Measurements from ENCODE around the gene NUDT16L1. TPM values are rescaled to one million over a fixed set of nuclear protein-coding genes. Genes with fewer than 3 reads are reported as not detected.
A peak's percentile ranks its signal among the peaks of the same experiment; 100 is the strongest.

NUDT16L1 gene
- total and polyA plus RNA-seq, 2 of the 13 experiments (the other 11 are each of a cell fraction or from before 2014, with no cell fraction given): 28.0 to 40.5 TPM

DNA sequence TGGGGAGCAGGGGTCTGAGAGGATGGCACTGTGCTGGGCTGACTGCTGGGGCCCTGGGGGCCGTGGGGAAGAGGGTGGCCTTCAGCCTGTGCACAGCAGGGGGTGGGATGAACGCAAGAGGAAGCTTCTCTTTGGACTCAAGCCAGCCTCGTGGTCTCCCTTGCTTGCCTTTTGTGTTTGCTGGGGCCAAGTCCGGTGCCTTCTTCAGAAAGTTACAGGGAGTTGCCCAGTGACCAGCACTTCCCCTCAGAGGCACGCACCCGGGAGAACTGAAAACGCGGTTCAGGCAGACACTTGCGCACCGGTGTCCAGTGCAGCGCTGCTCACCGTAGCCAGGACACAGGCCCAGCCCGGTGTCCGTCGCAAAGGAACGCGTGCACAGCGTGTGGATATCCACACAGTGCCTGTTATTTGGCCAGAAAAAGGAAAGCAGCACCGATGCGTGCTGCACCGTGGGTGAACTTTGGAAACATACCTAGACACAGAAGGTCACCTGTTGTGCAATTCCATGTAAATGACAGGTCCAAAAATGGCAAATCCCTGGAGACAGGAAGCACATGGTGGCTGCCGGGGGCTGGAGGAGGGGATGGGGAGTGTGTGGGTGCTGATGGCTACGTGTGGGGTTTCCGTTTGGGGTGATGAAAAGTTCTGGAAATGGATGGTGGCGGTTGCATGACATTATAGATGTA is 29.4 kb upstream of the NUDT16L1 start (continued):
- peak; percentile 73 for TF ChIP-seq CBFB (CRISPR knock-in tag; IDR thresholded peaks at IDR 0.05)
- TF ChIP-seq ATAD3A (CRISPR knock-in tag; IDR thresholded peaks at IDR 0.05): no peak
- peak; percentile 75 for TF ChIP-seq KMT2A (CRISPR knock-in tag; IDR thresholded peaks at IDR 0.05)
- TF ChIP-seq ZBTB42 (CRISPR knock-in tag; IDR thresholded peaks at IDR 0.05): no peak; the same call in 1 of the 2 replicates
- TF ChIP-seq AKAP8 (CRISPR knock-in tag; IDR thresholded peaks at IDR 0.05): no peak
- TF ChIP-seq NPAS2 (CRISPR knock-in tag; IDR thresholded peaks at IDR 0.05; ENCODE audit: borderline replicate concordance): no peak
- TF ChIP-seq ZNF30 (CRISPR knock-in tag; IDR thresholded peaks at IDR 0.05): peak; percentile 90; the same call in 1 of the 2 replicates
- TF ChIP-seq, protein P1, sequence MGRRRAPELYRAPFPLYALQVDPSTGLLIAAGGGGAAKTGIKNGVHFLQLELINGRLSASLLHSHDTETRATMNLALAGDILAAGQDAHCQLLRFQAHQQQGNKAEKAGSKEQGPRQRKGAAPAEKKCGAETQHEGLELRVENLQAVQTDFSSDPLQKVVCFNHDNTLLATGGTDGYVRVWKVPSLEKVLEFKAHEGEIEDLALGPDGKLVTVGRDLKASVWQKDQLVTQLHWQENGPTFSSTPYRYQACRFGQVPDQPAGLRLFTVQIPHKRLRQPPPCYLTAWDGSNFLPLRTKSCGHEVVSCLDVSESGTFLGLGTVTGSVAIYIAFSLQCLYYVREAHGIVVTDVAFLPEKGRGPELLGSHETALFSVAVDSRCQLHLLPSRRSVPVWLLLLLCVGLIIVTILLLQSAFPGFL (CRISPR knock-in tag; IDR thresholded peaks at IDR 0.05): no peak
- TF ChIP-seq, protein P2, sequence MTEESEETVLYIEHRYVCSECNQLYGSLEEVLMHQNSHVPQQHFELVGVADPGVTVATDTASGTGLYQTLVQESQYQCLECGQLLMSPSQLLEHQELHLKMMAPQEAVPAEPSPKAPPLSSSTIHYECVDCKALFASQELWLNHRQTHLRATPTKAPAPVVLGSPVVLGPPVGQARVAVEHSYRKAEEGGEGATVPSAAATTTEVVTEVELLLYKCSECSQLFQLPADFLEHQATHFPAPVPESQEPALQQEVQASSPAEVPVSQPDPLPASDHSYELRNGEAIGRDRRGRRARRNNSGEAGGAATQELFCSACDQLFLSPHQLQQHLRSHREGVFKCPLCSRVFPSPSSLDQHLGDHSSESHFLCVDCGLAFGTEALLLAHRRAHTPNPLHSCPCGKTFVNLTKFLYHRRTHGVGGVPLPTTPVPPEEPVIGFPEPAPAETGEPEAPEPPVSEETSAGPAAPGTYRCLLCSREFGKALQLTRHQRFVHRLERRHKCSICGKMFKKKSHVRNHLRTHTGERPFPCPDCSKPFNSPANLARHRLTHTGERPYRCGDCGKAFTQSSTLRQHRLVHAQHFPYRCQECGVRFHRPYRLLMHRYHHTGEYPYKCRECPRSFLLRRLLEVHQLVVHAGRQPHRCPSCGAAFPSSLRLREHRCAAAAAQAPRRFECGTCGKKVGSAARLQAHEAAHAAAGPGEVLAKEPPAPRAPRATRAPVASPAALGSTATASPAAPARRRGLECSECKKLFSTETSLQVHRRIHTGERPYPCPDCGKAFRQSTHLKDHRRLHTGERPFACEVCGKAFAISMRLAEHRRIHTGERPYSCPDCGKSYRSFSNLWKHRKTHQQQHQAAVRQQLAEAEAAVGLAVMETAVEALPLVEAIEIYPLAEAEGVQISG (CRISPR knock-in tag; IDR thresholded peaks at IDR 0.05): peak; percentile 84; the same call in 1 of the 2 replicates
- peak; percentile 54; the same call in 1 of the 2 replicates for TF ChIP-seq ZNF256 (CRISPR knock-in tag; conservative IDR thresholded peaks at IDR 0.05)
- TF ChIP-seq, protein P3, sequence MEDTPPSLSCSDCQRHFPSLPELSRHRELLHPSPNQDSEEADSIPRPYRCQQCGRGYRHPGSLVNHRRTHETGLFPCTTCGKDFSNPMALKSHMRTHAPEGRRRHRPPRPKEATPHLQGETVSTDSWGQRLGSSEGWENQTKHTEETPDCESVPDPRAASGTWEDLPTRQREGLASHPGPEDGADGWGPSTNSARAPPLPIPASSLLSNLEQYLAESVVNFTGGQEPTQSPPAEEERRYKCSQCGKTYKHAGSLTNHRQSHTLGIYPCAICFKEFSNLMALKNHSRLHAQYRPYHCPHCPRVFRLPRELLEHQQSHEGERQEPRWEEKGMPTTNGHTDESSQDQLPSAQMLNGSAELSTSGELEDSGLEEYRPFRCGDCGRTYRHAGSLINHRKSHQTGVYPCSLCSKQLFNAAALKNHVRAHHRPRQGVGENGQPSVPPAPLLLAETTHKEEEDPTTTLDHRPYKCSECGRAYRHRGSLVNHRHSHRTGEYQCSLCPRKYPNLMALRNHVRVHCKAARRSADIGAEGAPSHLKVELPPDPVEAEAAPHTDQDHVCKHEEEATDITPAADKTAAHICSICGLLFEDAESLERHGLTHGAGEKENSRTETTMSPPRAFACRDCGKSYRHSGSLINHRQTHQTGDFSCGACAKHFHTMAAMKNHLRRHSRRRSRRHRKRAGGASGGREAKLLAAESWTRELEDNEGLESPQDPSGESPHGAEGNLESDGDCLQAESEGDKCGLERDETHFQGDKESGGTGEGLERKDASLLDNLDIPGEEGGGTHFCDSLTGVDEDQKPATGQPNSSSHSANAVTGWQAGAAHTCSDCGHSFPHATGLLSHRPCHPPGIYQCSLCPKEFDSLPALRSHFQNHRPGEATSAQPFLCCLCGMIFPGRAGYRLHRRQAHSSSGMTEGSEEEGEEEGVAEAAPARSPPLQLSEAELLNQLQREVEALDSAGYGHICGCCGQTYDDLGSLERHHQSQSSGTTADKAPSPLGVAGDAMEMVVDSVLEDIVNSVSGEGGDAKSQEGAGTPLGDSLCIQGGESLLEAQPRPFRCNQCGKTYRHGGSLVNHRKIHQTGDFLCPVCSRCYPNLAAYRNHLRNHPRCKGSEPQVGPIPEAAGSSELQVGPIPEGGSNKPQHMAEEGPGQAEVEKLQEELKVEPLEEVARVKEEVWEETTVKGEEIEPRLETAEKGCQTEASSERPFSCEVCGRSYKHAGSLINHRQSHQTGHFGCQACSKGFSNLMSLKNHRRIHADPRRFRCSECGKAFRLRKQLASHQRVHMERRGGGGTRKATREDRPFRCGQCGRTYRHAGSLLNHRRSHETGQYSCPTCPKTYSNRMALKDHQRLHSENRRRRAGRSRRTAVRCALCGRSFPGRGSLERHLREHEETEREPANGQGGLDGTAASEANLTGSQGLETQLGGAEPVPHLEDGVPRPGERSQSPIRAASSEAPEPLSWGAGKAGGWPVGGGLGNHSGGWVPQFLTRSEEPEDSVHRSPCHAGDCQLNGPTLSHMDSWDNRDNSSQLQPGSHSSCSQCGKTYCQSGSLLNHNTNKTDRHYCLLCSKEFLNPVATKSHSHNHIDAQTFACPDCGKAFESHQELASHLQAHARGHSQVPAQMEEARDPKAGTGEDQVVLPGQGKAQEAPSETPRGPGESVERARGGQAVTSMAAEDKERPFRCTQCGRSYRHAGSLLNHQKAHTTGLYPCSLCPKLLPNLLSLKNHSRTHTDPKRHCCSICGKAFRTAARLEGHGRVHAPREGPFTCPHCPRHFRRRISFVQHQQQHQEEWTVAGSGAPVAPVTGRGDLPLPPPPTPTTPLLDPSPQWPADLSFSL (CRISPR knock-in tag; IDR thresholded peaks at IDR 0.05): 0 out of 2 replicates have a peak, but pooled peaks have one; percentile 49
- TF ChIP-seq PHF5A (CRISPR knock-in tag; IDR thresholded peaks at IDR 0.05; ENCODE audit: low read depth, unreplicated experiment): peak; percentile 79
- TF ChIP-seq EEA1 (CRISPR knock-in tag; IDR thresholded peaks at IDR 0.05; ENCODE audit: borderline replicate concordance): no peak; the same call in 1 of the 2 replicates
- TF ChIP-seq ZMYM3 (CRISPR knock-in tag; IDR thresholded peaks at IDR 0.05): peak; percentile 72
- TF ChIP-seq SRY (CRISPR knock-in tag; IDR thresholded peaks at IDR 0.05): peak; percentile 91; the same call in 1 of the 2 replicates
- peak; percentile 73; the same call in 1 of the 2 replicates for TF ChIP-seq ELF1 (CRISPR knock-in tag; IDR thresholded peaks at IDR 0.05)
- peak; percentile 90; the same call in 1 of the 2 replicates for TF ChIP-seq NFATC3 (CRISPR knock-in tag; IDR thresholded peaks at IDR 0.05)
- TF ChIP-seq ZNF235 (CRISPR knock-in tag; IDR thresholded peaks at IDR 0.05; ENCODE audit: borderline replicate concordance): no peak
- no peak for TF ChIP-seq ZNF562 (CRISPR knock-in tag; IDR thresholded peaks at IDR 0.05; ENCODE audit: borderline replicate concordance)
- TF ChIP-seq PRPF4 (IDR thresholded peaks at IDR 0.05; ENCODE audit: low read depth, low read length, poor library complexity, severe bottlenecking): no peak

All from HepG2 (cell line).